GM15510 (cell line): ENCODE data around the gene HDHD5.

Source experiments
- POLR2A ChIP-seq: IDR thresholded peaks from 3 replicates; pipeline ENCODE4 v1.6.1; 2011; ENCODE audit warnings: borderline replicate concordance; ENCODE audit not compliant: insufficient read length; ENCODE audit errors: extremely low read depth

HDHD5 gene

GRCh38 chr22:17116572-17117330, 42.3 kb downstream of the HDHD5 start:
- TF ChIP-seq POLR2A = no peak

- no peak for TF ChIP-seq POLR2A
Observed at GRCh38 chr22:17115945-17116565, 43.0 kb downstream of the HDHD5 start.

GRCh38 chr22:17115236-17115635, 43.8 kb downstream of the HDHD5 start:
- no peak for TF ChIP-seq POLR2A

- no peak for TF ChIP-seq POLR2A
Observed at GRCh38 chr22:17114898-17115235, 44.2 kb downstream of the HDHD5 start.

GRCh38 chr22:17114173-17114897, 44.7 kb downstream of the HDHD5 start:
- no peak for TF ChIP-seq POLR2A

GRCh38 chr22:17113600-17113999, 45.5 kb downstream of the HDHD5 start:
- TF ChIP-seq POLR2A = no peak

GRCh38 chr22:17112491-17113042, 46.5 kb downstream of the HDHD5 start:
- no peak for TF ChIP-seq POLR2A

- TF ChIP-seq POLR2A = no peak
Observed at GRCh38 chr22:17110791-17111550, 48.1 kb downstream of the HDHD5 start.

- no peak for TF ChIP-seq POLR2A
Observed at GRCh38 chr22:17109976-17110375, 49.1 kb downstream of the HDHD5 start.

GRCh38 chr22:17109113-17109865, 49.8 kb downstream of the HDHD5 start:
- TF ChIP-seq POLR2A = no peak

- no peak for TF ChIP-seq POLR2A
Observed at GRCh38 chr22:17108256-17109112, 50.6 kb downstream of the HDHD5 start.

GRCh38 chr22:17107547-17107810, 51.6 kb downstream of the HDHD5 start:
- TF ChIP-seq POLR2A = no peak

GRCh38 chr22:17106785-17107546, 52.1 kb downstream of the HDHD5 start:
- TF ChIP-seq POLR2A = no peak
